Measurements from ENCODE around the gene LZTR1. TPM values are rescaled to one million over a fixed set of nuclear protein-coding genes. Genes with fewer than 3 reads are reported as not detected.
"Not testable (repeated sequence)": the region's sequence is repeated elsewhere in the genome, so short reads cannot be mapped to it uniquely, and the experiment has no call there.

LZTR1 gene
- total and polyA plus RNA-seq, 12 donors, result 14.7 to 36.5 (median 24.4) TPM

DNA sequence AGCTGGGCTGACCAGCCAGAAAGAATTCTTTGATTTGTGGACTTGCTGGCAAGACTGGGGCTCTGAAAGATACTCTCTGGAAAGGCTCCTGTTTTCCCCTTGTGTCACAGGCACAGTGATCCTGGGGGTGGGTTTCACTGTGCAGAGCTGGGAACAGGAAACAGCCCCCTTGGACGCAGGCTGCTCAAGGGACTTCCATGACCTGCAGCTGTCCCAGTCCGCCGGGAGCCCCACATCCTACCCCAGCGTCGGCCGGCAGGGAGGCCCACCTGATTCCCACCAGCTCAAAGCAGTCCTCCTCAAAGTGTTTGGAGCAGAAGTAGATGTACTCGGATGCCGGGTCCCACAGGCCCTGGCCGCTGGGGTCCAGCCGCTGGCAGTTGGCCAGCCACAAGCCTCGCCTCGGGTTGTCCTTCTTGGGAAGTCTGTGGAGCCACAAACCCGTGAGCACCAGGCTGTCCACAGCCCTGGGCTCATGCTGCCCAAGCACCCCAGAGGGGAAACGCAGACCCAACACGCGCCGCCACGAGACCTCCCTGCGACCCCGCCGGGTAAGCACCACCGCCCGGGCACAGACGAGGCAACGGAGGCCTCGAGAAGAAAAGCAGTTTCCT, 19.0 kb downstream of the LZTR1 start:
- H3K9me3 ChIP-seq, result no peaks in the 10 kb centered on the region
- 2% methylated on average over 26 of the region's 26 CpGs for WGBS, 2 donors
- peaks cover 15 to 39% (median 33%) of the 10 kb centered on the region in 9 donors for H3K4me1 ChIP-seq
- peak overlapping the region; percentile 92 to 99 (median 98) for H3K27ac ChIP-seq
- DNase-seq (no peak), ATAC-seq (peak in 5 of 8 donors; percentile 0 to 27 (median 7))
- peaks cover 0 to 44% (median 26%) of the 10 kb centered on the region in 9 donors for H3K36me3 ChIP-seq
- intact Hi-C loops (cut with DNase I), result loop anchor here in 4 of 10 donors (2.0 to 10.0 kb wide), 4 partner anchors 18 to 116 kb away; partner anchors contain the start of genes LZTR1 (in 2 of the 4), CRKL (in 1 of the 4) and LRRC74B (in 1 of the 4)
- H3K4me3 ChIP-seq, result peak overlapping the region; percentile 54 to 82 (median 73)
- TF ChIP-seq, protein P1, sequence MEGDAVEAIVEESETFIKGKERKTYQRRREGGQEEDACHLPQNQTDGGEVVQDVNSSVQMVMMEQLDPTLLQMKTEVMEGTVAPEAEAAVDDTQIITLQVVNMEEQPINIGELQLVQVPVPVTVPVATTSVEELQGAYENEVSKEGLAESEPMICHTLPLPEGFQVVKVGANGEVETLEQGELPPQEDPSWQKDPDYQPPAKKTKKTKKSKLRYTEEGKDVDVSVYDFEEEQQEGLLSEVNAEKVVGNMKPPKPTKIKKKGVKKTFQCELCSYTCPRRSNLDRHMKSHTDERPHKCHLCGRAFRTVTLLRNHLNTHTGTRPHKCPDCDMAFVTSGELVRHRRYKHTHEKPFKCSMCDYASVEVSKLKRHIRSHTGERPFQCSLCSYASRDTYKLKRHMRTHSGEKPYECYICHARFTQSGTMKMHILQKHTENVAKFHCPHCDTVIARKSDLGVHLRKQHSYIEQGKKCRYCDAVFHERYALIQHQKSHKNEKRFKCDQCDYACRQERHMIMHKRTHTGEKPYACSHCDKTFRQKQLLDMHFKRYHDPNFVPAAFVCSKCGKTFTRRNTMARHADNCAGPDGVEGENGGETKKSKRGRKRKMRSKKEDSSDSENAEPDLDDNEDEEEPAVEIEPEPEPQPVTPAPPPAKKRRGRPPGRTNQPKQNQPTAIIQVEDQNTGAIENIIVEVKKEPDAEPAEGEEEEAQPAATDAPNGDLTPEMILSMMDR (IDR thresholded peaks at IDR 0.05), result no peak
- no peaks in the 10 kb centered on the region for H3K27me3 ChIP-seq

DNA sequence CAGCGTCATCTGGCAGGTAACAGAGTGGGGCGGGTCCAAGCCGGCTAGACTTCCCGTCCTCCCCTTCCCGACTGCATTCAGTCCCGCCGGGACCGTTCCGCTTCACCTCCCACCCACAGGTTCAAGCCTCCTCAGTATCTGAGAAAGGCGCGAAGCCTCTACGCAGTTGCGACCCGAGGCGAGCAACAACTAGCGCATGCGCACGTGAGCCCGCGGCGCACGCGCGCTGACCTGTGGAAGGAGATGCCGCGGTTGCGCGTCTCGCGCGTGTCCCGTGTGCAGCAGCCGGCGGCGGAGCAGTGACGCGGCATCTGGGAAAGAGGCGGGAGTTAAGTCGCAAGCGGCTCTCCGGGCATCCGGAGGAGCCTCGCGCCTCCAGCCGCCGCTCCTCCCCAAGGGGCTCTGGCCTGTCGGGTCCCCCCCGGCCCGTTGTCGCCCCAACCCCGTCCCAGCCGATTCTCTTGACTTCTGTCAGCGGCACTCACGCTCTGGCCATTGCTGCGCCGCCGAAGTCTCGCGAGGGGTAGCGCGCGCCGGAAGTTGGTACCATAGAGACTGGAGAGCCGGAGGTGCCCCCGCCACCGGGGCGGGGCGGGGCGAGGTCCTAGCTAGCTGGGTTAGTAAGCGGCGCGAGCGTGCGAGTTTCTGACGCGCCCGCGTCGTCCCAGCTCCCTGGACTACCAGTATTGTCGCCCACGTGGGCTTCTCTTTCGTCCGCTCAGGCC, 19.7 kb downstream of the LZTR1 start, which contains the start of gene THAP7:
TSS of gene THAP7 (minus strand) at position 518 of the 725 bp plus-strand sequence. CDS start at position 311, 207 bp downstream.
- intact Hi-C loops (cut with DNase I), result loop anchor here in 5 of 10 donors (1.0 to 10.0 kb wide), 5 partner anchors 19 to 117 kb away; partner anchors contain the start of genes LZTR1 (in 2 of the 5), CRKL (in 1 of the 5) and LRRC74B (in 1 of the 5)

DNA sequence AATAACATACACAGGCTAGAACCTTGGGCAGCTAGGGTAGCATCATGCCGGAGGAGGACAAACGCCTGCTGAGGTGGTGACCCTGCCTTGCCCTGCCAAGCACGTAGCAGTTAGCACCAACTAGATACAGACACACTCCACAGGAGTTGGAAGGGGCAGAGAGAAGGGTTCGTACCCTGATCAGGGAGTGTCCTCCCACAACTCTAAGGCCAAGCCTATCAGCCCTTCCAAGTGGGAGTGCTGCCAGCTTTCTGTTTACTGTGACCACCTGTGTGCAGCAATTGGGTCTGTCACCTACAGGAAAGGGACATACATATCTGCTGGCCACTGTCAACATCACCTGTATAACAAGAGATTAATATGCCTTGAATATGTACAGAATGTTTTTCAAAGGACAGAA, 21.7 kb downstream of the LZTR1 start:
- Histone ChIP-seq H3K4me1 (peaks cover 15 to 39% (median 33%) of the 10 kb centered on the region in 9 donors), H3K27ac (peak overlapping the region in 2 of 10 donors; percentile 92 to 98), H3K27me3 (no peaks in the 10 kb centered on the region), H3K36me3 (peaks cover 0 to 27% (median 13%) of the 10 kb centered on the region in 9 donors), H3K4me3 (no peak overlapping the region), H3K9me3 (no peaks in the 10 kb centered on the region)
- ATAC-seq, result no peak
- 82 to 86% methylated on average over 4 of the region's 4 CpGs for WGBS, 2 donors
- TF ChIP-seq, protein P1 (IDR thresholded peaks at IDR 0.05), result no peak
- DNase-seq, result no peak
- intact Hi-C loops (cut with DNase I), result loop anchor here in 2 of 10 donors (5.0 to 10.0 kb wide), 3 partner anchors 44 to 119 kb away; partner anchors contain the start of genes CRKL (in 1 of the 2) and LRRC74B (in 1 of the 2)

More for the DNA sequence above, 19.7 kb downstream of the LZTR1 start, which contains the start of gene THAP7:
- peaks cover 15 to 39% (median 33%) of the 10 kb centered on the region in 9 donors for H3K4me1 ChIP-seq
- H3K9me3 ChIP-seq, result no peaks in the 10 kb centered on the region
- H3K36me3 ChIP-seq, result peaks cover 0 to 39% (median 21%) of the 10 kb centered on the region in 9 donors
- no peaks in the 10 kb centered on the region for H3K27me3 ChIP-seq
- TF ChIP-seq, protein P1 (IDR thresholded peaks at IDR 0.05), result no peak
- peak within 1 kb of the TSS; percentile 92 to 99 (median 98) for H3K27ac ChIP-seq
- peak; percentile 96 to 98 (median 97) for ATAC-seq
- peak; percentile 96 to 98 for DNase-seq
- 1% methylated on average over 83 of the region's 83 CpGs for WGBS, 2 donors
- peak within 1 kb of the TSS; percentile 54 to 82 (median 73) for H3K4me3 ChIP-seq

DNA sequence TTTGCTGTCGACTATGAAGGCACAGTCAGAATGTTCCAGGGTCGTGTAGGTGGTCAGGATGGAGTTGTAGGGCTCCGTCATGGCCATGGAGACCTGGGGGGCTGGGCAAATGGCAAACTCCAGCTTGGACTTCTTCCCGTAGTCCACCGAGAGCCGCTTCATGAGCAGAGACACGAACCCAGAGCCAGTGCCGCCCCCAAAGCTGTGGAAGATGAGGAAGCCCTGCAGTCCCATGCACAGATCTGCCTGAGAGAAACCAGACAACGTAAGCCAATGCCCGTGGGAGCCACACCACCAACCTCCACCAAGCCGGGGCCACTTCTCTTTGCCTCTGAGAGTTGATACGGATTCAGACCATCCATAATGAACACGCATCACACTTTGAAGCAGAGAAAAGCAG, 27.1 kb downstream of the LZTR1 start:
- WGBS, 2 donors, result 87 to 88% methylated on average over 13 of the region's 13 CpGs
- not testable (repeated sequence) for H3K4me1 ChIP-seq, H3K9me3 ChIP-seq, H3K36me3 ChIP-seq, H3K27ac ChIP-seq, DNase-seq, ATAC-seq, H3K4me3 ChIP-seq, H3K27me3 ChIP-seq
- intact Hi-C loops (cut with DNase I), result loop anchor here in 2 of 10 donors (10.0 kb wide), 2 partner anchors 94 to 124 kb away; partner anchors contain the start of gene CRKL (in 1 of the 2)

All from heart right ventricle (tissue), 16 donors.